ENCODE measurements around the gene ITGA7. TPM values are rescaled to one million over a fixed set of nuclear protein-coding genes. Genes with fewer than 3 reads are reported as not detected.

The ITGA7 gene
- total and polyA plus RNA-seq, 5 donors from 2014 or later: 0.29 to 0.76 TPM; not detected in 3

- Mint-ChIP-seq H3K4me3 (peak overlapping the region; percentile 85 to 94 (median 92)), H3K9me3 (peaks cover 0 to 2% (median 0%) of the 10 kb centered on the region in 7 donors), H3K27me3 (no peaks in the 10 kb centered on the region), H3K4me1 (peaks cover 6 to 41% (median 25%) of the 10 kb centered on the region in 4 donors), H3K27ac (peak overlapping the region; percentile 92 to 96 (median 95)), H3K36me3 (no peaks in the 10 kb centered on the region)
- H3K4me1 ChIP-seq (ENCODE audit: control insufficient read depth, insufficient read depth, low read length, poor library complexity, severe bottlenecking): peaks cover 36% of the 10 kb centered on the region
- peak overlapping the region; percentile 79 for H3K27ac ChIP-seq (ENCODE audit: insufficient read depth, low read length, poor library complexity, severe bottlenecking)
- ATAC-seq (ENCODE audit: low read depth in 2 of 2): peak; percentile 26 to 35
- H3K9me3 ChIP-seq (ENCODE audit: control insufficient read depth in 2 of 2, low read length in 2 of 2): no peaks in the 10 kb centered on the region
- DNase-seq: peak in 1 of 3 donors; percentile 57
- H3K4me3 ChIP-seq (ENCODE audit: low read depth, low read length): peak overlapping the region; percentile 73
- H3K27me3 ChIP-seq (ENCODE audit: control insufficient read depth, insufficient read depth, low read length): no peaks in the 10 kb centered on the region
- H3K36me3 ChIP-seq (ENCODE audit: control insufficient read depth, insufficient read depth, low read length): no peaks in the 10 kb centered on the region
Observed at GRCh38 chr12:55729819-55730818, 22.4 kb upstream of the ITGA7 start.

- DNase-seq (peak in 2 of 3 donors; percentile 61 to 72), ATAC-seq (ENCODE audit: low read depth in 2 of 2) (peak; percentile 57 to 58)
- peak within 1 kb of the TSS; percentile 79 for H3K27ac ChIP-seq (ENCODE audit: insufficient read depth, low read length, poor library complexity, severe bottlenecking)
- no peaks in the 10 kb centered on the region for H3K27me3 ChIP-seq (ENCODE audit: control insufficient read depth, insufficient read depth, low read length)
- Mint-ChIP-seq H3K27ac (peak within 1 kb of the TSS; percentile 93 to 96 (median 95)), H3K4me3 (peak within 1 kb of the TSS; percentile 85 to 94 (median 92)), H3K27me3 (no peaks in the 10 kb centered on the region), H3K9me3 (peaks cover 0 to 2% (median 0%) of the 10 kb centered on the region in 7 donors), H3K4me1 (peaks cover 6 to 48% (median 32%) of the 10 kb centered on the region in 4 donors), H3K36me3 (no peaks in the 10 kb centered on the region)
- H3K4me1 ChIP-seq (ENCODE audit: control insufficient read depth, insufficient read depth, low read length, poor library complexity, severe bottlenecking): peaks cover 42% of the 10 kb centered on the region
- H3K4me3 ChIP-seq (ENCODE audit: low read depth, low read length): peak within 1 kb of the TSS; percentile 73
- H3K9me3 ChIP-seq (ENCODE audit: control insufficient read depth in 2 of 2, low read length in 2 of 2): no peaks in the 10 kb centered on the region
- H3K36me3 ChIP-seq (ENCODE audit: control insufficient read depth, insufficient read depth, low read length): no peaks in the 10 kb centered on the region
Observed at GRCh38 chr12:55728939-55729818, 21.5 kb upstream of the ITGA7 start, which contains the start of gene CD63. Gene CD63 (minus strand): TSS chr12:55729009. CDS start chr12:55728341, 668 bp downstream.

GRCh38 chr12:55728186-55728938 is 20.7 kb upstream of the ITGA7 start:
- H3K9me3 Mint-ChIP-seq: peaks cover 0 to 2% (median 0%) of the 10 kb centered on the region in 7 donors
- H3K27me3 Mint-ChIP-seq: no peaks in the 10 kb centered on the region
- H3K4me1 Mint-ChIP-seq: peaks cover 6 to 48% (median 32%) of the 10 kb centered on the region in 4 donors
- peak overlapping the region in 2 of 3 donors; percentile 62 to 93 for H3K27ac Mint-ChIP-seq
- Histone ChIP-seq H3K36me3 (ENCODE audit: control insufficient read depth, insufficient read depth, low read length) (peaks cover 2% of the 10 kb centered on the region), H3K27ac (ENCODE audit: insufficient read depth, low read length, poor library complexity, severe bottlenecking) (peak overlapping the region; percentile 79), H3K4me3 (ENCODE audit: low read depth, low read length) (peak overlapping the region; percentile 62), H3K4me1 (ENCODE audit: control insufficient read depth, insufficient read depth, low read length, poor library complexity, severe bottlenecking) (peaks cover 42% of the 10 kb centered on the region), H3K27me3 (ENCODE audit: control insufficient read depth, insufficient read depth, low read length) (no peaks in the 10 kb centered on the region), H3K9me3 (ENCODE audit: control insufficient read depth in 2 of 2, low read length in 2 of 2) (no peaks in the 10 kb centered on the region)
- H3K4me3 Mint-ChIP-seq: peak overlapping the region; percentile 28 to 88 (median 79)
- no peak for ATAC-seq (ENCODE audit: low read depth in 2 of 2)
- peaks cover 4% of the 10 kb centered on the region for H3K36me3 Mint-ChIP-seq
- no peak for DNase-seq

GRCh38 chr12:55727643-55728185 is 20.0 kb upstream of the ITGA7 start:
- DNase-seq (no peak), ATAC-seq (ENCODE audit: low read depth in 2 of 2) (no peak)
- H3K9me3 Mint-ChIP-seq: peaks cover 0 to 2% (median 0%) of the 10 kb centered on the region in 7 donors
- Histone ChIP-seq H3K9me3 (ENCODE audit: control insufficient read depth in 2 of 2, low read length in 2 of 2) (no peaks in the 10 kb centered on the region), H3K4me3 (ENCODE audit: low read depth, low read length) (peak overlapping the region; percentile 62), H3K27me3 (ENCODE audit: control insufficient read depth, insufficient read depth, low read length) (no peaks in the 10 kb centered on the region), H3K27ac (ENCODE audit: insufficient read depth, low read length, poor library complexity, severe bottlenecking) (peak overlapping the region; percentile 79), H3K4me1 (ENCODE audit: control insufficient read depth, insufficient read depth, low read length, poor library complexity, severe bottlenecking) (peaks cover 42% of the 10 kb centered on the region), H3K36me3 (ENCODE audit: control insufficient read depth, insufficient read depth, low read length) (peaks cover 4% of the 10 kb centered on the region)
- peak overlapping the region; percentile 89 to 93 (median 90) for H3K27ac Mint-ChIP-seq
- H3K27me3 Mint-ChIP-seq: no peaks in the 10 kb centered on the region
- peaks cover 4% of the 10 kb centered on the region for H3K36me3 Mint-ChIP-seq
- H3K4me1 Mint-ChIP-seq: peaks cover 6 to 48% (median 32%) of the 10 kb centered on the region in 4 donors
- H3K4me3 Mint-ChIP-seq: peak overlapping the region; percentile 77 to 92 (median 84)

GRCh38 chr12:55726971-55727370 is 19.3 kb upstream of the ITGA7 start:
- peaks cover 42% of the 10 kb centered on the region for H3K4me1 ChIP-seq (ENCODE audit: control insufficient read depth, insufficient read depth, low read length, poor library complexity, severe bottlenecking)
- no peak overlapping the region for H3K4me3 ChIP-seq (ENCODE audit: low read depth, low read length)
- Mint-ChIP-seq H3K4me1 (peaks cover 6 to 48% (median 32%) of the 10 kb centered on the region in 4 donors), H3K36me3 (peaks cover 4% of the 10 kb centered on the region), H3K9me3 (peaks cover 0 to 2% (median 0%) of the 10 kb centered on the region in 7 donors), H3K27me3 (no peaks in the 10 kb centered on the region), H3K27ac (peak overlapping the region; percentile 89 to 93 (median 90)), H3K4me3 (peak overlapping the region; percentile 77 to 92 (median 84))
- no peaks in the 10 kb centered on the region for H3K27me3 ChIP-seq (ENCODE audit: control insufficient read depth, insufficient read depth, low read length)
- H3K36me3 ChIP-seq (ENCODE audit: control insufficient read depth, insufficient read depth, low read length): peaks cover 4% of the 10 kb centered on the region
- H3K9me3 ChIP-seq (ENCODE audit: control insufficient read depth in 2 of 2, low read length in 2 of 2): no peaks in the 10 kb centered on the region
- DNase-seq: no peak
- no peak for ATAC-seq (ENCODE audit: low read depth in 2 of 2)
- H3K27ac ChIP-seq (ENCODE audit: insufficient read depth, low read length, poor library complexity, severe bottlenecking): no peak overlapping the region

GRCh38 chr12:55725556-55725955 is 17.9 kb upstream of the ITGA7 start:
- DNase-seq (no peak), ATAC-seq (ENCODE audit: low read depth in 2 of 2) (no peak)
- peak overlapping the region in 3 of 4 donors; percentile 62 to 77 (median 75) for H3K4me3 Mint-ChIP-seq
- no peak overlapping the region for H3K4me3 ChIP-seq (ENCODE audit: low read depth, low read length)
- no peaks in the 10 kb centered on the region for H3K27me3 ChIP-seq (ENCODE audit: control insufficient read depth, insufficient read depth, low read length)
- peaks cover 39% of the 10 kb centered on the region for H3K4me1 ChIP-seq (ENCODE audit: control insufficient read depth, insufficient read depth, low read length, poor library complexity, severe bottlenecking)
- H3K27me3 Mint-ChIP-seq: no peaks in the 10 kb centered on the region
- peaks cover 0 to 2% (median 0%) of the 10 kb centered on the region in 7 donors for H3K9me3 Mint-ChIP-seq
- no peak overlapping the region for H3K27ac ChIP-seq (ENCODE audit: insufficient read depth, low read length, poor library complexity, severe bottlenecking)
- peaks cover 6 to 44% (median 29%) of the 10 kb centered on the region in 4 donors for H3K4me1 Mint-ChIP-seq
- peaks cover 4% of the 10 kb centered on the region for H3K36me3 Mint-ChIP-seq
- H3K9me3 ChIP-seq (ENCODE audit: control insufficient read depth in 2 of 2, low read length in 2 of 2): no peaks in the 10 kb centered on the region
- H3K27ac Mint-ChIP-seq: peak overlapping the region in 2 of 3 donors; percentile 9 to 15
- peaks cover 8% of the 10 kb centered on the region for H3K36me3 ChIP-seq (ENCODE audit: control insufficient read depth, insufficient read depth, low read length)

Data from CD4-positive, CD25-positive, alpha-beta regulatory T cell (primary cell).